ENCODE data around the gene NSMCE4A.
"Not testable (repeated sequence)": the region's sequence is repeated elsewhere in the genome, so short reads cannot be mapped to it uniquely, and the experiment has no call there.

Gene NSMCE4A, protein sequence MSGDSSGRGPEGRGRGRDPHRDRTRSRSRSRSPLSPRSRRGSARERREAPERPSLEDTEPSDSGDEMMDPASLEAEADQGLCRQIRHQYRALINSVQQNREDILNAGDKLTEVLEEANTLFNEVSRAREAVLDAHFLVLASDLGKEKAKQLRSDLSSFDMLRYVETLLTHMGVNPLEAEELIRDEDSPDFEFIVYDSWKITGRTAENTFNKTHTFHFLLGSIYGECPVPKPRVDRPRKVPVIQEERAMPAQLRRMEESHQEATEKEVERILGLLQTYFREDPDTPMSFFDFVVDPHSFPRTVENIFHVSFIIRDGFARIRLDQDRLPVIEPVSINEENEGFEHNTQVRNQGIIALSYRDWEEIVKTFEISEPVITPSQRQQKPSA

DNA sequence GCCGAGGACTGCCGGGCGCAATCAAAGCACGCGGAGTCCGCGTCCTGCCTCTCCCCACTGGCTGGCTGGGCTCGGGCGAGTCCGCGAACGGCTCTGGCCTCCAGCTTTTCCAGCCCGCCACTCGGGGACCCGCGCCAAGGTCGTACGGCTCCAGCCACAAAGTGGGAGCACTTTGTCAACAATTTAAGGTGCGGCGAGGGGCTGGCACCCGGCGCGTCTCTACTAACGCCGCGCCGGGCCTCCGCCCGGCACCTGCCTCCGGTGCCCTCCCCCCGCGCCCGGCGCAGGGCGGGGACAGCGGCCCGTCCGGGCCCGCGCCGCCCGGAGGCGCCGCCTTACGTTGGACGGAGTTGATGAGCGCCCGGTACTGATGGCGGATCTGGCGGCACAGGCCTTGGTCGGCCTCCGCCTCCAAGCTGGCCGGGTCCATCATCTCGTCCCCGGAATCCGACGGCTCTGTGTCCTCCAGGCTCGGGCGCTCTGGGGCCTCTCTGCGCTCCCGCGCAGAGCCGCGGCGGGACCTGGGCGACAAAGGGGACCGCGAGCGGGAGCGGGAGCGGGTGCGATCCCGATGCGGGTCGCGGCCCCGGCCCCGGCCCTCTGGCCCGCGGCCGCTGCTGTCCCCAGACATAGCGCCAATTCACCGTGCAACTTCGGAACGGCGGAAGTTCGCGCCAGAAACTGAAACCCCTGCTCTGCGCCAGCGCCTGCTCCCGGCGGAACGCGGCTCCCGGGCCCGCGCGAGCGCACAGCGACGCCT, at the start of gene NSMCE4A:
Gene NSMCE4A, minus strand, starts transcription at position 683 of the 760 bp plus-strand sequence. Its CDS starts 52 bp downstream, at position 631.
- DNase-seq (ENCODE audit: low read depth) = peak; percentile 75

DNA sequence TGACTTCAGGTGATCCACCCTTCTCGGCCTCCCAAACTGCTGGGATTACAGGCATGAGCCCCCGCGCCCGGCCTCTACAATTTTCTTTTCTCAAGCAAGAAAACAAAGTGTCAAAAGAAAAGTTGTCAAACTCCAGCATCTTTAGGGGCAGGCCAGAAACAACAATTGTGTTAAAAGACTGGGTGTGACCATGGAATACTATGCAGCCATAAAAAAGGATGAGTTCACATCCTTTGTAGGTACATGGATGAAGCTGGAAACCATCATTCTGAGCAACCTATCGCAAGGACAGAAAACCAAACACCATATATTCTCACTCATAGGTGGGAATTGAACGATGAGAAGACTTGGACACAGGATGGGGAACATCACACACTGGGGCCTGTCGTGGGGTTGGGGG, 48.2 kb upstream of the NSMCE4A start:
- DNase-seq (ENCODE audit: low read depth) = not testable (repeated sequence)

DNA sequence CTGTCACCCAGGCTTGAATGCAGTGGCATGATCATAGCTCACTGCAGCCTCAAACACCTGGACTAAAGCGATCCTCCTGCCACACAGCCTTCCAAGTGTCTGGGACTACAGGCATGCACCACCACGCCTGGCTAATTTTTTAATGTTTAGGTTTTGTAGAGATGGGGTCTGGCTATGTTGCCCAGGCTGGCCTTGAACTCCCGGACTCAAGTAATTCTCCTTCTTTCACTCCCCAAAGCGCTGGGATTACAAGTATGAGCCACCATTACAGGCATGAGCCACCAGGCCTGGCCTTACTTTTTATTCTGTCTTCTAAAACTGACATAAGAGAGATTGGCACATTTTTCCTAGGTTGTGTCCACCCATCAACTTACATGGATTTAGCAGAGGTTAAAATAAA, 47.3 kb upstream of the NSMCE4A start:
- no peak for DNase-seq (ENCODE audit: low read depth)

DNA sequence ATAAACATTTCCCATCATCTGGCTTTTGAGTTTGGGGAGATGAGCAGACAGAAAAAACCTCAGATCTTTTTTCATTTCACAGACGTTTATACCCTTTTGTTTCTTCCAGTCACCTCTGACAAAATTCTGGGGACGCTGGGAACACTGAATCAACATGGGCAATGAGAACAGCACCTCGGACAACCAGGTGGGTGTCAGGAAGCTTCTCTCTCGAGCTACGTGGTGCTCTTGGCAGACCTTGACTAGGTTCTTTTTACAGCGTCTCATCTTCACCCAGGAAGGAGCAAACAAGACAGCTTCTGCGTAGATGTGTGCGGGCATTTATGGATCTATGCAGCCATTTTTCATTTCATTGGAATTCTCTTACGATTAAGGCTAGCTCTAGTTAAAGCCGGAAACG, 46.8 kb upstream of the NSMCE4A start:
- no peak for DNase-seq (ENCODE audit: low read depth)

DNA sequence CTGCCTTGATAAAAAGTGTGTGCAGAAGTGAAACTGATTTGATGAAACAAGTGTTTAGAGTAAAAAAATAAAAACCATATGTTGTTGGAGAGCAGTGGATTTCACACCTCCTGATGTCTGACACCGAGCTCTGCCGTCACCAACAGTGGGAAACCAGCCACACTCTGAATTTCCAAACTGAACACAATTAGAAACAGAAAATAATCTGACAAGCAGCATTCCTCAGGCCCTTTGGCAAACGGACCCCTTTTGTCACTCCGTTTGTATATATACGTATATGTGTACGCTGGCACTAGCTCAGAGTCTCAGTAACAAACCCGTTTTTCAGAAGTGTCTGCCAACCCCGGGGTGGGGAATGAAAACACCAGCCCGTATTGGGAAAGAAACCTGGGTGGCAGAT, 46.4 kb upstream of the NSMCE4A start:
- DNase-seq (ENCODE audit: low read depth) = peak; percentile 33

DNA sequence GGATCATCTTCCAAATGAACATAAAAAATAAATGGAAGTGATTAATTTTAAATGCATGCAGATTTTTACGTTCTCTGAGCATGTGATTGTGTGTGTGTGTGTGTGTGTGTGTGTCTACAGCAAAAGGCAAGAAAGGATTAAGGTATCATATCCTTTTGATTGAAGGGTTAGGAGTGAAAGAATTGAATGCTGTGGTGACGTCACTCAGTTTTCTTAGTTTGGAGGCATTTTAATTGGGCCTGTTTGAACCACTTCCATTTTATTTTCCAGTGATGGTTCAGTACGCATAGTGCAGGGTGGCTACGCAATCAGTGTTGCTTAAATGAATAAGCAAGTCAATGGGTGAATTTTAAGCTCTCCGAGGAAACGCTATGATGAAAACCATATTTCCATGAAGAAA, 45.2 kb upstream of the NSMCE4A start:
- DNase-seq (ENCODE audit: low read depth) = no peak

DNA sequence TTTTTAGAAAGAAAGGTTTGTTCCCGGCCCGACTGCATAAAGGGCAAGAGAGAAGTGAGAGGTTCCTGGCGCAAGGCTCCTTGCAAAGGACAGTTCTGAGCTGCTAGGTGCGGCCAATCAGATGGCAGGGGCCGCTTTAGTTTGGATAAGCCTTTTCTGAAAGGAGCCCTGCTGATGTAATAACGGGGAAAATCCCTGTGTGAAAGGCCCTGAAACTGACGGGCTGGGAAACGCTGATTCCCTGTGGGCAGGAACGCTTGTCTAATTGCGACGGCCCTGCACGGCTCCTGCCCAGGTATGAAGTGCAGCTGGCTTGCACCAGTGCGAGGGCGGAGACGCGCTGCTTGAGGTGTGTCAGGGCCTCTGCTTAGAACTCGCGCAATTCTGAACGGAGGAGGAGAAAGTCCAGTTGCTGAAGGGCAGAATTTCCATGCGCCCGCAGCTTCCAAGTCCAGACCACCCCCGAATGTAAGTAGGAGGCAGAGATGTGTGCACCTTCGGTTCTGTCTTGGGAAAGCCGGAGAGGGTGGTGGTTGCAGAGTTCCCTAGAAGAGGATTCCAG, 44.5 kb upstream of the NSMCE4A start:
- no peak for DNase-seq (ENCODE audit: low read depth)

DNA sequence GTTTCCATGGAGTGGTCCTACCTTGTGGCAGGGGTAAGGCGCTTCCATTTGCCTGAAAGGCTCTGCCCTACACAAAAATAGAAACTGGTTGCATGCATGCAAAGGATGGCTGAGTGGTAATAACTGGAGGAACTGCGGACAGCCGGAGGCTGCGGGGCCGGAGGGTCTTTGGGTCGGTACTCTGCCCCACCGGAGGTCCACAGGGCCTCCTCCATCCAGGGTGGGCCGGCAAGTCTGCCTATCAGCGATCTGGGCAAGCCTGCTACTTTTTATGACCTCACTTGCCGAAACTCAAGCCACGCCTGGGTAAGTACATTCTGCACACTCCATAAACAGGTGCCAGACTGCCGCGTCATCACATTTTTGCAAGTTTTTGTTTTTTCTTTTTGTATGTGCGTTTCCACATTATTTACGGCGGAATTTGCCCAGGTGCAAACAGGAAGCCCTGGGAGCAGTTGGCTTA, 44.0 kb upstream of the NSMCE4A start:
- no peak for DNase-seq (ENCODE audit: low read depth)

DNA sequence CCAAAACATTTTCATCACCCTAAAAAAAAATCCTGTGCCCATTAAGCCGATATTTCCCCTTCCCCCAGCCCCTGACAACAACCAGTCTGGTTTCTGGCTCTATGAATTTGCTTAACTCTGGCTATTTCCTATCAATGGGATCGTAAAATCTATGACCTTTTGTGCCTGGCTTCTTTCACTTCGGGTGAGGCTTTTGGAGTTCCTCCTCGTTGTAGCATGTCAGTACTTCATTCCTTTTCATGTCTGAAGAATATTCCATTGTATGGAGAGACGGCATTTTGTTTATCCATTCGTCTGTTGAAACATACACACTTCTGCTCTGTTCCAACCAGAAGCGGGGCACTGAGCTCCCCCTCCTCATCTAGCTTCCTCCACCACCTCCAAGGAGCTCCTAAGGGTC, 43.5 kb upstream of the NSMCE4A start:
- no peak for DNase-seq (ENCODE audit: low read depth)

DNA sequence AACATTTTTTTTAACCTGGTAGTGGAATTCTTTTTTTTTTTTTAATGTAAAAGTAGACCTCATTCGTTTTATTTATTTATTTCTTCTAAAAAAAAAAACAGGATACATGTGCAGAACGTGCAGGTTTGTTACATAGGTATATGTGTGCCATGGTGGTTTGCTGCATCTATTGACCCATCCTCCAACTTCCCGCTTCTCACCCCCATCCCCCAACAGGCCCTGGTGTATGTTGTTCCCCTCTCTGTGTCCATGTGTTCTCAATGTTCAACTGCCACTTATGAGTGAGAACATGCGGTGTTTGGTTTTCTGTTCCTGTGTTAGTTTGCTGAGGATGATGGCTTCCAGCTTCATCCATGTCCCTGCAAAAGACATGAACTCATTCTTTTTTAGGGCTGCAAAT, 42.9 kb upstream of the NSMCE4A start:
- not testable (repeated sequence) for DNase-seq (ENCODE audit: low read depth)

DNA sequence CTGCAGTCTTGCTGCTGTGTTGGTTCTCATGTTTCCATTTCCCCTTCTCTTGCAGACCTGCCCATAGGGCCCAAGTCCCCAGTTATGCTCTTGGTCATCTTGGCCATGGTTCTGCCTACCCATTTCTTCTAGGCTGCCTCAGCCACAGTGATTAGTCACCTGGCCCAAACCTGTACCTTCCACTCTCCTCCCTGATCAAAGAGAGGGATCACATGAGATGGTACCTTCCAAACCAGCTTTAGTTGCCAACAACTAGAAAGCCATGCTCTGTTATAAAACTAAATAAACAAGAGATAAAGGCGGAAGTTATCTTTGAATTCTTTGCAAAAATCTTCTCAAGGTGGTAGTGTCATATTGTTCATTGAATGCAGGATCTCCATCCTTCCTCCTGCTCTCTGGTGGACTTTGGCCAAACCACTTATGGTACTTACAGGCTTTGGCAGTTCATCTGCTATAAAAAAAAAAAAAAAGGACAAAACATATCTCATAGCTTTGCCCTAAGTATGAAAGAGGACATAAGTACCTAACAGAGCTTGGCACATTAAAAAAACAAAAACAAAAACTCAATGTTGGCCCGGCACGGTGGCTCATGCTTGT, 39.7 kb upstream of the NSMCE4A start:
- no peak for DNase-seq (ENCODE audit: low read depth)

DNA sequence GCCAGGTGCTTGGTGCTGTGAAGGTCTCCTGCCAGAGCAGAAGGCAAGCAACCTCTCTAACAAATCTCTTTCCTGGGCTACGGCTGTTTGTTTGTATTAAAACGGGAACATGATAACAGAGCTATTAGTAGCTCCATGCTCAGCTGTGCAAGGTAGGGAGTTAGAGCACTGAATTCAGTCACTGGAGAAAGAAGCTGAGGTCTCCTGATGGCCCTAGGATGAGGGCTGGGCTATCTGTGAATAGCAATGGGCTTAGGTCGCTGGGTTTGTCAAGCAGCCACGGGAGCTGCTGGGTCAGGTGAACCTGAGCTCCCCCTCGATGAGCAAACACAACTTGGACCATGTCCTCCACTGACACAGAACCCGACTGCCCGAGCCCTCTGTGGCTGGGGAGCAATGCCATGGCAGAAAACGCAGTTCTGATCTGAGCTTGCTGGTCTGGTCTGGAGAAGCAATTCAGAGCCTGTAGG, 38.3 kb upstream of the NSMCE4A start:
- no peak for DNase-seq (ENCODE audit: low read depth)

DNA sequence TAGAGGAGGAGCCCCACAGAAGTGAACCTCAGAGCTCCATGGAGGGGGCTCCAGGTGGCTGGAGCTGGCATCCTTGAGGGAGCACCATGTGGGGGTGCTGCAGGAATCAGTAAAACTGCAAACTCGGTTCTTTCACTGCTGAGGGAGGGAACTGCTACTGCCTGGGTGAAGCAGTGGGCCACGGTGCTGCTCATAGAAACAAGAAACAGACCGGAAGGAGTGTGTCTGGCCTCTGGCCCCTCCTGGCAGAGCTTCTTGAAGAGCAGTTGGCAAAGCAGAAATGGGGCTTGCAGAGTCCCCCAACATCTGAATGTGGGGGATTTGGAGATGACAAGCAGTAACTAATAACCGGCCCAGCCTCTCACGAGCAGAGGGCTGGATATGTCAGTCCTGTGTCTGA, 37.7 kb upstream of the NSMCE4A start:
- DNase-seq (ENCODE audit: low read depth) = no peak

DNA sequence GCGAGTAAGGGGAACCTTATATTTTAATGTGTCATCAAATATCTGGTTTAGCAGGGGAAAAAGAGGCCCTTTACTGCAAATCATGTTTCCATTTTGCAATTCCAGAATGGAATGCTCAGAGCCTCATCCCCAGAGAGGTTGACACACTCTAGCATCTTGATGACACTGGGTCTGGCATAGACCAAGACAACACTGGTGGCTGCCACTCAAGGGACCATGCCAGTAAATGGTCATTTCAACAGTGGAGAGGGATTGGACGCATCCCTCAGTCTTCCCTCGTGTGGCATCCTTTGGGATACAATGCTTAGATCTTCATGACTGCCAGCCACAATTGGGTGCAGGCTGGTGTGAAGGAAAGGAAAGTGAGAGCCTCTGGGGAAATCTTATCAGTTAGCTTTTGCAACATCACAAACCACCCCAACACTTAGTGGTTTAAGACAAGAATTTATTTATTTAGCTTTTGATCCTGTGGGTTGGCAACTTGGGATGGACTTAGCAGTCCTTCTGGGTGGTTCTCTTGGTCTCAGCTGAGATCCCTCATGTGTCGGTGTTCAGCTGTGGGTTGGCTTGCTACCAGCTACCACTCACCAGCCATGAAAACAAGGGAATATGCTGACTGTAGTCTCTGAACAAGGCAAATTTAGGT, 35.5 kb upstream of the NSMCE4A start:
- DNase-seq (ENCODE audit: low read depth) = peak; percentile 4

DNA sequence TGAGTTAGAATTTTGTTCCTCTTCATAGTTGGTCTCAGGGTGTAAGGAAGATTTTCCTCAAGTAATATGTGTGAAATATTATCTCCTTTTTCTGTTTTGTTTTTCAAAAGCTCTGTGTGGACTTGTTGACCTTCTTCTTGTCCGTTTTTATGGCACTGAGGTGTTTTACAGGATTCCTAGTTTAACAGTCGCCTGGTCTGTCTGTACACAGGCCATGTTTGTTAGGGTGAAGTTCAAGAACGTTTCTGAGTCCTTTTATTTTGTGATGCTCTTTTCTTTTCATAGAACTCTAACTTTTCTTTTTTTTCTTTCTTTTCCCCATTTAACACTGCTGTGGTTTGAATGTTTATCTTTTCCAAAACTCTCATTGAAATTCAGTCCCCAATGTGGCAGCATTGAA, 32.4 kb upstream of the NSMCE4A start:
- DNase-seq (ENCODE audit: low read depth) = no peak

DNA sequence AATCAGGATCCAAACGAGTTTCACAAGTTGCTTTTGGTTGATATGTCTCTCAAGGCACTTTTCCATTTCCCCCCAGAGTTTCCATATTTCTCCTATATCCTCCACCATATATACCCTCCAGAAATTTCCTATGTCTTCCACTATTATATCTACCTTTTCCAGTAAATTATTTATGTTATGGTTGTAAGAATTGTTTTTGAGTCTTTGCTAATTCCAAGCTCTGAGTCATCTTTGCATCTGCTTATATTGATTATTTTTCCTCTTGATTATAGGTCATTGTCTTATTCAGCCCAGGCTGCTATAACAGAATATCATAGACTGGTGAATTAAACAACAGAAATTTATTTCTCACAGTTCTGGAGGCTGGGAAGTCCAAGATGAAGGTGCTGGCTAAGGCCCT, 26.7 kb upstream of the NSMCE4A start:
- DNase-seq (ENCODE audit: low read depth) = no peak

DNA sequence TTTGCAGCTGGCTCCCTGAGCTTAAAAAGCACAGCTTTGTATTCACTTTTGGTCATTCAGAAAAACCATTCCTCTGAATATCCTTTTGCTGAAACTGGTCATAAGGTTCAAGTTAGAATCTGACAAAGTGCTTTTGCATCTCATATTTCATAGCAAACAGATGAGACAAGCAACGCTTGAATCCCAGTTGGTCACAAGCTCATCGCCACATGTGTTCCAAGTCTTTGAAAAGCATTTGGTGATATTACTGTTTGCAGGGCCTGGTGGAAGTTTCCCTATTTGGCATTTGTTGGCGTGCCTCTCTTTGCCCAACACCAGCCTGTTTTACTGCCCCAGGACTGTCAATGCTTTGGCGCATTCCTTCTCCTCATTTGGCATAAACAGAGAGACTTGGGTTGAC, 24.3 kb upstream of the NSMCE4A start:
- peak; percentile 17 for DNase-seq (ENCODE audit: low read depth)

DNA sequence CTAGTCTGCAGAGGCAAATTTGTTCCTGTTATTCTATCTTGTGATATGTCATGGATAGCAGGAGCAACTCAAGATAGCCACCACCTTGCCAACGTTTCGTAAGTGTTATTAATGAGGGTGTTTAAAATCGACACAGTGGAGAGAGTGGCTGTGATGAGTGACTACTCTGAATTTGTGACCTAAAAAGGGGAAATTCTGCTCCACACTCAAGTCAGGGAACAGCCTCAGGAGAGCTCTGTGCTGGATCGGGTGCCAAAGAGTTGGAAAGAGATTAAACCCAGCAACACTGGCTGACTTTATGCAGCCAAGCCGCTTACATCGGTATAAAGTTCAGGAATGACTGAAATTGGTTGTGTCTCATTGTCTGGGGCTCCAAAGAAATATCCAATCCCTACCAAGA, 23.4 kb upstream of the NSMCE4A start:
- no peak for DNase-seq (ENCODE audit: low read depth)

DNA sequence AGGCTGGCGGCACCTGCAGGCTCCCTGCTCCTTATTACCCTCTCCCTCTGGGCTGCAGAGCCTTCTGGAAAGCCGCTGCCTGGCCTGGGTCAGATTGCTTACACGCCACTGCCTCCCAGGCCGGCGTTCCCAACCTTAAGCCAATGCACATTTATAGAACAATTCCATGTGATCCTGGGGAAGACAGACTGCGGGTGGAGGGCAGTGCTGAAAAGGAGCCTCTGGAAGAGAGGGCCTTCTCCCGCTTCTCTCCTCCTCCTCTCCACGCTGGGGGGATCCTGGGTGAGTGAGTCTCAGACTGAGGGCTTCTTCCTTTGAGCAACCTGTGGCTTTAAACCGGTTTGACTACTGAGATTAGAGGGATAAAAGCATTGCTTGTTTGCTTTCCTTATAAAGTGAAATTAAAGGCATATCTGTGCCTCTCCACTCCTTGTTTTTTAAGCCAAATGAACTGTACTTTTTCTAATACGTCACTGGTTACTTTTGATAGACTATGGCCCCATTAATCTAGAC, 19.5 kb upstream of the NSMCE4A start:
- DNase-seq (ENCODE audit: low read depth) = peak; percentile 12

DNA sequence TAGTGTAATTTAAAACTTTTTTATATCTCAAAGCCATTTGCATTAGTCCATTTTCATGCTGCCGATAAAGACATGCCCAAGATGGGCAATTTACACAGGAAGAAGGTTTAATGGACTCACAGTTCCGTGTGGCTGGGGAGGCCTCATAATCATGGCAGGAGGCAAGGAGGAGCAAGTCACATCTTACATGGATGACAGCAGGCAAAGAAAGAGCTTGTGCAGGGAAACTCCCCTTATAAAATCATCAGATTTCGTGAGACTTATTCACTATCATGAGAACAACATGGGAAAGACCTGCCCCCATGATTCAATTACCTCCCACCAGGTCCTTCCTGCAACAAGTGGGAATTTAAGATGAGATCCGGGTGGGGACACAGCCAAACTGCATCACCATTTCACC, 16.7 kb upstream of the NSMCE4A start:
- DNase-seq (ENCODE audit: low read depth) = not testable (repeated sequence)

DNA sequence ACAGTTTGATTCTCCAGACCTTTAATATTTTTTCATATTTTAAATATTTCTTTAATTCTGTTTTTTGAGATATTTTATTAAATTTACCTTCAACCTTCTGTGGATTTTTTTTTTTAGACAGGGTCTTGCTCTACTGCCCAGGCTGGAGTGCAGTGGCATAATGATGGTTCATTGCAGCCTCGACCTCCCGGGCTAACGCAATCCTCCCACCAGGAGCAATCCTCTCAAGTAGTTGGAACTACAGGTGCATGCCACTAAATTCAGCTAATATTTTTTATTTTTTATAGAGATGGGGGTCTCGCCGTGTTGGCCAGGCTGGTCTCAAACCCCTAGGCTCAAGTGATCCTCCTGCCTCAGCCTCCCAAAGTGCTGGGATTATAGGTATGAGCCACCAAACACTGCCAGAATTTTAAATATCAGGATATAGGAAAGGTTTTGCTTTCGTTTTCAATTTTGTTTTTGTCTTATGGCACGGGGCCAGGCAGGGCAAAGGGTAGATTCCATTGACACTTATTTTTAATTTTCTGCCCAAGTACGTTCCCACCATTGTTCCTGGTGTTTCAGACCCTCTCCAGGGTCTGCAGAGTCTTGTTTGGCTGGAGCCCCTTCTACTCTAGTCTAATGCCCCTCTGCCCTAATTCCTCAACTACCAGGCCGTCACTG, 15.1 kb upstream of the NSMCE4A start:
- no peak for DNase-seq (ENCODE audit: low read depth)
